ENCODE results near the gene CFAP53.

CFAP53 gene

DNA sequence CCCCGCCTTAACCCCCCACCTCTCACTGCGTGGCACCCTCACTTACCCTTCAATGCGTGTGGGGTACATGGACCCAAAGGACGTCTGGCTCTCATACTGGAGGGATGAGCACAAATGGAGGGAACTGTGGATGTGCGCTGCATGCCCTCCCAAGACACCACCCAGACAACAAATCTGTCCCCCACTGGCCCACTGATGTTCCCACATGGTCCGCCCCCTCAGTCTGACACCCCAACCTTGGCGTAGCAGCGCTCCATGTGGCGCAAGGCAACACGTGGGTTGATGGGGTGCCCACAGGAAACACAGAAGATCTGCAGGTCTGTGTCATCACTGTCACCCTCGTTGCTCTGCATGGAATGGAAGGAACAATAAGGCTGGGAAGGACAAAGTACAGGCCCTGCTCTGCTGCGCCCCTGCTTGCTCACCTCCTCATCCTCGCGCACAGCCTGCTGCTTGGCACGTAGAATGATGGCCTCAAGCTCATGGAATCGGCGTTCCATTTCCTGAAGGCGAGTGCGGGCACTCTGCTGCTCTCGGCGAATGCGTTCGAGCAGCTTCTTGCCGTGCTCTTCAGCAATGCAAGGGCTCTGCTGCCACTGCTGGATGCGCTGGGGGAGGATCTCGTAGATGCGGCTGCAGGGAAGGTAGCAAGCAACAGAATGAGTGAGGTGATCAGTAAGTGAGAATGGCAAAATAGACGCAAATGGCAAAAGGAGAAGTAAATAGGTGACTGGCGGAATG is 17.3 kb upstream of the CFAP53 start:
- TF ChIP-seq POLR2A (IDR thresholded peaks at IDR 0.05; ENCODE audit: low read depth, low read length): no peak
- DNase-seq (ENCODE audit: insufficient read length, low spot score) (no peak), FAIRE-seq (no peak)

DNA sequence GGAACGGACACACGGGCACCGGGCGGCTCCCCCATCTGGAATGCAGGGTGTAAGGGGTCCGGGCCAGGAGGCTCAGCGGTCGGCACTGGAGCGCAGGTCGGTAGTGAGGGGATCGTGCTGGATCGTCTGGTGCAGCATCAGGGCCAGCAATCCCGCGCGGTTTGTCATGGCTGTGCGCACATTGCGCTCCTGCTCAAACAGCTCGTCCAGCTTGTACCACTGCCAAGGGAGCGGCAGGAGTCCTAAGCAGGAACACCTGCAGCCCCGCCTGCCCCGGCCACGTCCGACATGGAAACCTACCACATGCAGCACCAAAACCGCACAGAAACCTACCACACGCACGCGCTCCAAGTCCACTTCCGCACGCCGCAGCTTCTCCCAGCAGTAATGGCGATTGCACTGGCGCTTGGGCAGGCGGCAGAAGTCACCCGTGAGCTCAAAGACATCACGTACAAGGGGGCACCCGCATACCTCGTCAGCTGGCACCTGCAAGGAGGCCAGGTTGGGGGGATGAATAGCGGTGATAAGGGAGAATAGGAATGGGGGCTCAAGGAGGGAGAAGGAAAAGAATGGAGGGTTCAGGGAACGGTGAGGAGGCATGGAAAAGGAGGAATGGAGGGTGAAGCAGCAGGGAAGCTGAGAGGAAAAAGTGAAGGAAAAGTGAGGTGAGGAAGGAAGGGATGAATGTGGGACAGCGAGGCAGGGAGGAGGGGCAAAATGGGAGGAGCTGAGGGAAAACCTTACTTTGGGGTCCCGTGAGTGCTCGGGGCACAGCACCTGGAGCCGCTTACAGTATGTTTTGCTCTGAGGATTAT is 16.4 kb upstream of the CFAP53 start:
- FAIRE-seq: no peak
- no peak for DNase-seq (ENCODE audit: insufficient read length, low spot score)
- TF ChIP-seq POLR2A (IDR thresholded peaks at IDR 0.05; ENCODE audit: low read depth, low read length): no peak

GRCh38 chr18:50281972-50282520 is 15.8 kb upstream of the CFAP53 start:
- DNase-seq (ENCODE audit: insufficient read length, low spot score): no peak
- no peak for FAIRE-seq
- TF ChIP-seq POLR2A (IDR thresholded peaks at IDR 0.05; ENCODE audit: low read depth, low read length): no peak

GRCh38 chr18:50281295-50281971 is 15.1 kb upstream of the CFAP53 start, which contains the start of gene MBD1:
MBD1 (minus strand) TSS chr18:50281523; CDS start chr18:50279992, 1,531 bp downstream.
- peak; percentile 83 for TF ChIP-seq POLR2A (IDR thresholded peaks at IDR 0.05; ENCODE audit: low read depth, low read length)
- FAIRE-seq (no peak), DNase-seq (ENCODE audit: insufficient read length, low spot score) (peak; percentile 75)

DNA sequence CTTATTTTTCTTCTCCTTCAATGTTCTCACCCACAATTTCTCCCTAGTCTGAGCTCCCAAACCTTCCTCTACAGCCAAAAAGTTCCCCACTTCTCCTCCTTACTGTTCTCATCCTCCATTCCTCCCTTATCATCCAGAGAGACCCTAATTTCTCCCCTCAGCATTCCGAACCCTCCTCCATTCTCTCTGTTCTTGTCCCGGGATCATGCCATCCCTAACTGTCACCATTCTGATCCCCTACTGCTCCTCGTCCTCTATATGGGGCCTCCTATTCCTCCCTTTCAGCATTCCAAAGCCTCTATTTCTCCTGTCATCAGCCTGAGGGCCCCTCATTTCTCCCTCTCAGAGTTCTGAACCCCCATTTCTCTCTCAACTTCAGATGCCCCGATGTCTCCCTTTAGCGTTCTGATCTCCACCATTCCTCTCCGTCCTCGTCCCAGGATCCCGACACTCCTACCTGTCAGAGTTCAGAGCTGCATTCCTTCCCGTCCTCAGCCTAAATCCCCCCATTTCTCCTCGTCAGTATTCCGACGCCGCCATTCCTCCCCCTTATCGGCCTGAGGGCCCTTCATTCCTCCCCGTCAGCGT is 14.5 kb upstream of the CFAP53 start:
- FAIRE-seq (no peak), DNase-seq (ENCODE audit: insufficient read length, low spot score) (no peak)
- no peak for TF ChIP-seq POLR2A (IDR thresholded peaks at IDR 0.05; ENCODE audit: low read depth, low read length)

DNA sequence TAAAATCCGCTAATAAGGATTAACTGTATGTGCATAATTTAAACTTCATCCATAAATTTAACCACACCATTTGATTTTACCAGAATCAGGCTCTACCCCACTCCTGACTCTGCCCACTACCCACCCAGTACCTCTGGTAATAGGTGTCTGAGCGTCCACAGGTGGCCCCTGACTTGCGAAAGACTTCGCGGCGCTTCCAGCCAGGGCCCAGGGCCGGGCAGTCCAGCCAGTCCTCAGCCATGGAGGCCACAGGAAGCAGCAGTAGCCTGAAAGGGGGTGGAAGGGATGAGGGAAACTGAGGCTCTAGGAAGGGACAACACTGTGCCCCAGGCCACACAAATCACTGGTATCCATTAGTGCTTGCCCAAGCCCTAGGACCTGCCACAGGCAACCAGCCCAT is 13.5 kb upstream of the CFAP53 start:
- no peak for FAIRE-seq
- TF ChIP-seq POLR2A (IDR thresholded peaks at IDR 0.05; ENCODE audit: low read depth, low read length): no peak
- no peak for DNase-seq (ENCODE audit: insufficient read length, low spot score)

DNA sequence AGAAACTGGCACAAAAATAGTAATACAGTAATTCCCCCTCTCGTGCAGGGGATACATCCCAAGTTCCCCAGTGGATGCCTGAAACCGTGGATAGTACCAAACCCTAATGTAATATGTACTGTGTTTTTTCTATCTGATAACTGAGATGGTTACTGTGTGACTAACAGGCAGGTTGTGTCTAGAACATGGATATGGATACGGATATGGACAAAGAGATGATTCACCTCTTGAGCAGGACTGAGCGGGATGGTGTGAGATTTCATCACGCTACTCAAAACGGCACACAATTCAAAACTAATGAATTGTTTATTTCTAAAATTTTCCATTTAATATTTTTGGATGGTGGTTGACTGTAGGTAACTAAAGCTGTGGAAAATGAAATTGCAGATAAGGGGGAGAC is 11.6 kb upstream of the CFAP53 start:
- no peak for TF ChIP-seq POLR2A (IDR thresholded peaks at IDR 0.05; ENCODE audit: low read depth, low read length)
- no peak for FAIRE-seq
- DNase-seq (ENCODE audit: insufficient read length, low spot score): no peak

GRCh38 chr18:50276452-50276851 is 10.2 kb upstream of the CFAP53 start:
- FAIRE-seq: no peak
- TF ChIP-seq POLR2A (IDR thresholded peaks at IDR 0.05; ENCODE audit: low read depth, low read length): no peak

GRCh38 chr18:50275503-50276036 is 9.3 kb upstream of the CFAP53 start:
- DNase-seq (ENCODE audit: insufficient read length, low spot score): no peak
- FAIRE-seq: no peak
- no peak for TF ChIP-seq POLR2A (IDR thresholded peaks at IDR 0.05; ENCODE audit: low read depth, low read length)

More at GRCh38 chr18:50276452-50276851, 10.2 kb upstream of the CFAP53 start:
- DNase-seq (ENCODE audit: insufficient read length, low spot score): no peak

DNA sequence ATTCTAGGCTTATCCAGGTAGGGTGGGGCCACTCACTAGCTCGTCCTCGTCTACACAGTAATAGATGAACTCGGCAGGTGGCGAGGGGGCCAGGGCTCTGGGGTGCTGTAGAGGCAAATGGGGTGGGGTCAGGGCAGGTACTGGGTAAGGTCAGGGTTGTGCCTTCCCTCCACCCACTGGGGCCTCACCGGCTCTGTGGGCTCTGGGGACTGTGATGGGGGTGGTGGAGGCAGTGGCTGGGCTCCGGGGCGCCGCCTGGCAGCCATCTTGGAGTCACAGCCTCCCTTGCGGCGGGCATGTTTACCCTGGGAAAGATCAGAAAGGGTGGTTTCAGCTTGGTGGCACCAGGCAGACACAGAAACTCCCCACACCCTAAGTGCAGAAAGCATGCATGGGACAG is 8.6 kb upstream of the CFAP53 start:
- FAIRE-seq (no peak), DNase-seq (ENCODE audit: insufficient read length, low spot score) (no peak)
- no peak for TF ChIP-seq POLR2A (IDR thresholded peaks at IDR 0.05; ENCODE audit: low read depth, low read length)

GRCh38 chr18:50274044-50274442 is 7.7 kb upstream of the CFAP53 start:
- no peak for DNase-seq (ENCODE audit: insufficient read length, low spot score)
- no peak for FAIRE-seq
- TF ChIP-seq POLR2A (IDR thresholded peaks at IDR 0.05; ENCODE audit: low read depth, low read length): no peak

DNA sequence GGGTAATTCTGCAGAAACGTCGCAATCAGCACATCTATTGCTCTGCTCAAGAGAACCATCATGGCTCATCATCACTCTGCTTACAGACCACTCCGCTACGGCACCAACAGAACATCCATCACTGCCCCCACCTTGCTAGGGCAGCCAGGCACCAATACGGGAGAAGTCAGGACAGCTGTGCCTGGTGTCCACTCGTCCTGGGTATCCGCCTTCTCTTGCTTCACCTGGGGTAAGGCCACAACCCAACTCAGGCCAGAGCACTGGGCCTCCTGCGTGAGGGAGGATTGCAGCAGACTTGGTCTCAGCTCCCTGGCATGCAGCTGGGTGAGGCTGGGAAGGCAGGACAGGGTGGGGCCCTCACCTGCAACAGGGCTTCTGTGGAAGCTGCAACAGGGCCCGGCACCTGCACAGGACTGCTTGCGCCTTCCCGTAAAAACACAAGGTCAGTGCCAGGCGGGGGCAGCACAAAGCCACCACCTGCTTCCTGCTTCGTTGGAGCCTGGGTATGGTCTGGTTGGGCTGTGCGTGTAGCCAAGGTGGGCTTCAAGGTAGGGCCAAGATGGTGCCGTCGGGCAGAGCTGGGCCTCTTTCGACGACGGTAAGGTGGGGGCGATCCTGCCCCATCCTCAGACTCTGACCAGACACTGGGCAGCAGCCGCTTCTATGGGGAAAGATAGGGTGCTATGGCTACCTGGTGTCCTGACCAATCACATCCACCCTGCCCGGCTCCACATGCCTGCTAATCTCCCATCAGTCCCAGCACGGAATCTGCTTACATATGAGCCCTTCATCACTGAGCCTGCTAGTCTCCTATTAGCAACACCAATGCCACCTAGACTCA is 7.1 kb upstream of the CFAP53 start:
- DNase-seq (ENCODE audit: insufficient read length, low spot score) (no peak), FAIRE-seq (no peak)
- TF ChIP-seq POLR2A (IDR thresholded peaks at IDR 0.05; ENCODE audit: low read depth, low read length): no peak

DNA sequence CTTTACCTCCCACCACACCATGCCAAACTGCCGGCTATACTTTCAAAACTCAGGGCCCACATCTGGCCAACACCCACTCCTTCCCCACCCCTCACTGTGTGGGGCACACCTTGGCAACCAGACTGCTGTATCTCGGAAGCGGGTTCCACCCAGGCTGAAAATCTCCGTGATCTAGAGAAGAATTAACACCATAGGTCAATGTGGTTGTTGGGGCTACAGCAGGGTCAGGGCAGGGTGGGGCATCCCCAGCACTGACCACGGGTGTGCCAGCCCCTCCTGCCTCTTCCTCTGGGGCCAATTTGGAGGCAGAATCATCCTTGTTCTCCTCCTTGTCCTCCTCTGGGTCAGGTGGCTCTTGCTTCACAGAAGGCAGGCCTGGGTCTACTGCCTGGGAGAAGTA is 6.3 kb upstream of the CFAP53 start:
- TF ChIP-seq POLR2A (IDR thresholded peaks at IDR 0.05; ENCODE audit: low read depth, low read length): no peak
- no peak for FAIRE-seq
- no peak for DNase-seq (ENCODE audit: insufficient read length, low spot score)
